ENCODE measurements around the gene SMCHD1. TPM values are rescaled to one million over a fixed set of nuclear protein-coding genes. Genes with fewer than 3 reads are reported as not detected.
"Not testable (repeated sequence)": the region's sequence is repeated elsewhere in the genome, so short reads cannot be mapped to it uniquely, and the experiment has no call there.

Gene SMCHD1
- total RNA-seq, 1 donor from 2014 or later: 34.4 TPM

DNA sequence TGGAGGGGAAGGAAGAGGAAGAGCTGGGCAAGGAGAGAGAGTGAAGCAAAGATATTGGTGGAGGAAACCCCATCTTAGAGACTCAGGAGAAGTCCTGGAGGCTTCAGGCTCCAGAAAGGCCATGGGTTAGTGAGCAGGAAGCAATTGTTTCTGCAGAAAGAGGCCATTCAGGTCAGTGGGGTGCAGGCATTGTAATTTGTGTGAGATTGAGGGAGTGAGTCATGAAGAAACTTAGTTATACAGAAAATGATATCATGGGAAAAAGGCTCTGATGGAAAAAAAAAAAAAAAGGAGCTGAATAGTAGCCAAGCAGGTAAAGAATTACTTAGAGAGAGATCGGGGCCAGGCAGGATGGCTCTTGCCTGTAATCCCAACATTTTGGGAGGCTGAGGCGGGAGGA is 195.3 kb downstream of the SMCHD1 start:
- H3K27ac Mint-ChIP-seq (ENCODE audit: unreplicated experiment): no peak overlapping the region
- peaks cover 12% of the 10 kb centered on the region for H3K4me1 Mint-ChIP-seq (ENCODE audit: low read depth, unreplicated experiment)
- peaks cover 4% of the 10 kb centered on the region for H3K9me3 Mint-ChIP-seq (ENCODE audit: unreplicated experiment)
- peaks cover 17% of the 10 kb centered on the region for H3K27me3 Mint-ChIP-seq (ENCODE audit: unreplicated experiment)
- no peak for DNase-seq
- H3K4me3 Mint-ChIP-seq (ENCODE audit: unreplicated experiment): no peak overlapping the region
- no peaks in the 10 kb centered on the region for H3K36me3 Mint-ChIP-seq (ENCODE audit: unreplicated experiment)
- TF ChIP-seq, protein P1, sequence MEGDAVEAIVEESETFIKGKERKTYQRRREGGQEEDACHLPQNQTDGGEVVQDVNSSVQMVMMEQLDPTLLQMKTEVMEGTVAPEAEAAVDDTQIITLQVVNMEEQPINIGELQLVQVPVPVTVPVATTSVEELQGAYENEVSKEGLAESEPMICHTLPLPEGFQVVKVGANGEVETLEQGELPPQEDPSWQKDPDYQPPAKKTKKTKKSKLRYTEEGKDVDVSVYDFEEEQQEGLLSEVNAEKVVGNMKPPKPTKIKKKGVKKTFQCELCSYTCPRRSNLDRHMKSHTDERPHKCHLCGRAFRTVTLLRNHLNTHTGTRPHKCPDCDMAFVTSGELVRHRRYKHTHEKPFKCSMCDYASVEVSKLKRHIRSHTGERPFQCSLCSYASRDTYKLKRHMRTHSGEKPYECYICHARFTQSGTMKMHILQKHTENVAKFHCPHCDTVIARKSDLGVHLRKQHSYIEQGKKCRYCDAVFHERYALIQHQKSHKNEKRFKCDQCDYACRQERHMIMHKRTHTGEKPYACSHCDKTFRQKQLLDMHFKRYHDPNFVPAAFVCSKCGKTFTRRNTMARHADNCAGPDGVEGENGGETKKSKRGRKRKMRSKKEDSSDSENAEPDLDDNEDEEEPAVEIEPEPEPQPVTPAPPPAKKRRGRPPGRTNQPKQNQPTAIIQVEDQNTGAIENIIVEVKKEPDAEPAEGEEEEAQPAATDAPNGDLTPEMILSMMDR (IDR thresholded peaks at IDR 0.05; ENCODE audit: partially characterized antibody, unreplicated experiment): no peak

DNA sequence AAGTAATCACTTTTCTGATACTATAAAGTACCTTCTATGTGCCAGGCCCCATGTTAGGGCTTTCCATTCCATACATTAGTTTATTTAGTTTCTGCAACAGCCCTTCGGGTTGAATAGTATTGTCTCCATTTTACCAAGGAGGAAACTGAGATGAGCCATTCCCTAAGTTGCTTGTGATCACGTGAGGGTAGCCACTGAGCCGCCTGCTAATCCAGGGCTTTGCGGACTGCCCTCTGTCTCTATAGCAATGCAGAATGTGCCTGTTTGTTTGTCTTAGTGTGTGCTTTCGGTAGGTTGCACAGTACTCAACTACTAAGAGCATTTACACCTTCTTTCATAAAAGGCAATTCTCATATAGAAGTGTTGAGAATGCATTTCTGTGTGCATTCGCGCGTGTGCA is 196.2 kb downstream of the SMCHD1 start:
- H3K27ac Mint-ChIP-seq (ENCODE audit: unreplicated experiment): no peak overlapping the region
- H3K36me3 Mint-ChIP-seq (ENCODE audit: unreplicated experiment): no peaks in the 10 kb centered on the region
- peaks cover 11% of the 10 kb centered on the region for H3K27me3 Mint-ChIP-seq (ENCODE audit: unreplicated experiment)
- no peak for DNase-seq
- peaks cover 8% of the 10 kb centered on the region for H3K4me1 Mint-ChIP-seq (ENCODE audit: low read depth, unreplicated experiment)
- TF ChIP-seq, protein P1 (IDR thresholded peaks at IDR 0.05; ENCODE audit: partially characterized antibody, unreplicated experiment): no peak
- no peak overlapping the region for H3K4me3 Mint-ChIP-seq (ENCODE audit: unreplicated experiment)
- peaks cover 3% of the 10 kb centered on the region for H3K9me3 Mint-ChIP-seq (ENCODE audit: unreplicated experiment)

DNA sequence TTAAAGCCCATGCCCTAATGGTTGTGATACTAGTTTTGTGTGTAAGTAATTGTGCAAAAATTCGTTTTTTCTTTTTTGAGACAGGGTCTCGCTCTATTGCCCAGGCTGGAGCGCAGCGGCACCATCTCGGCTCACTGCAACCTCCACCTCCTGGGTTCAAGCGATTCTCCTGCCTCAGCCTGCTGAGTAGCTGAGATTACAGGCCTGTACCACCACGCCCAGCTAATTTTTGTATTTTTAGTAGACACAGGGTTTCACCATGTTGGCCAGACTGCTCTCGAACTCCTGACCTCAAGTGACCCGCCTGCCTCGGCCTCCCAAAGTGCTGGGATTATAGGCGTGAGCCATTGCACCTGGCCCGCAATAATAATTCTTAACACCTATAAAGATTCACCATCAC is 196.9 kb downstream of the SMCHD1 start:
- DNase-seq; H3K27ac Mint-ChIP-seq (ENCODE audit: unreplicated experiment); H3K9me3 Mint-ChIP-seq (ENCODE audit: unreplicated experiment); H3K4me1 Mint-ChIP-seq (ENCODE audit: low read depth, unreplicated experiment); H3K36me3 Mint-ChIP-seq (ENCODE audit: unreplicated experiment); H3K4me3 Mint-ChIP-seq (ENCODE audit: unreplicated experiment): not testable (repeated sequence)
- H3K27me3 Mint-ChIP-seq (ENCODE audit: unreplicated experiment): peaks cover 11% of the 10 kb centered on the region

DNA sequence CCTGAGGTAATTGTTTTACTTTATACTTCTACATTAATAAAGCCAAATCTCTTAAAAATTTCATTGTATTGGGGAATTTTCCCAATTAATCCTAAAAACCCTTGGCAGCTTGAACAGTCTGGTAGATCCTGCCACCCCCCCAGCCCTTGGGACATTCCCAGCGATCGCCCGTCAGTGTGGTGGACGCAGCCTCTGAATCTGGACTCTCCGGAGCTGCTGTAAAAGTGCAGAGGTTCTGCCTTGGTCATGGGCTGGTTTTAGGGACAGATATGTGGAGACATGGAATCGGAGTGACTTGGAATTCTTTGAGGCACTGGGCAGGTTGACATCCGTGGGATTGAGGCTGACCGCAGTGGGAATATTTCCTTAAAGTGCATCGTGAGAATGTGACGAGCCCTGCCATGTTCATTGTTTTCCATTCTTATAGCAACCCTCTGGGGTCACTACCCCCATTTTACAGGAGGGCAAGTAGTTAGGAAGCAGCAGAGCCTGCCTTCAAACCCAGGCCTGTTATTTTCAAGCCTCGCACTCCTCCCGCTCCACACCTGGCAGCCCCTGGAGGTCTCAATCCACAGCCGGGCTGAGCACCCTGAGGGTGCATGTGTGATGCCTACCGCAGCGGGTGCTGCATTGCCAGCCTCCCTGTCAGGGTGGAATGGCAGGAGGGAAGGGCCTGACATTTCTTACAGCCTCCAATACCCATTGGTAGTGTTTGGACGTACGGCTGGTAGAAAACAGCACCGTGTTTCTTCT is 197.8 kb downstream of the SMCHD1 start:
- Mint-ChIP-seq H3K4me3 (ENCODE audit: unreplicated experiment) (no peak overlapping the region), H3K36me3 (ENCODE audit: unreplicated experiment) (no peaks in the 10 kb centered on the region), H3K4me1 (ENCODE audit: low read depth, unreplicated experiment) (peaks cover 4% of the 10 kb centered on the region), H3K27ac (ENCODE audit: unreplicated experiment) (no peak overlapping the region), H3K27me3 (ENCODE audit: unreplicated experiment) (peaks cover 5% of the 10 kb centered on the region), H3K9me3 (ENCODE audit: unreplicated experiment) (peaks cover 1% of the 10 kb centered on the region)
- TF ChIP-seq, protein P1 (IDR thresholded peaks at IDR 0.05; ENCODE audit: partially characterized antibody, unreplicated experiment): no peak
- no peak for DNase-seq

DNA sequence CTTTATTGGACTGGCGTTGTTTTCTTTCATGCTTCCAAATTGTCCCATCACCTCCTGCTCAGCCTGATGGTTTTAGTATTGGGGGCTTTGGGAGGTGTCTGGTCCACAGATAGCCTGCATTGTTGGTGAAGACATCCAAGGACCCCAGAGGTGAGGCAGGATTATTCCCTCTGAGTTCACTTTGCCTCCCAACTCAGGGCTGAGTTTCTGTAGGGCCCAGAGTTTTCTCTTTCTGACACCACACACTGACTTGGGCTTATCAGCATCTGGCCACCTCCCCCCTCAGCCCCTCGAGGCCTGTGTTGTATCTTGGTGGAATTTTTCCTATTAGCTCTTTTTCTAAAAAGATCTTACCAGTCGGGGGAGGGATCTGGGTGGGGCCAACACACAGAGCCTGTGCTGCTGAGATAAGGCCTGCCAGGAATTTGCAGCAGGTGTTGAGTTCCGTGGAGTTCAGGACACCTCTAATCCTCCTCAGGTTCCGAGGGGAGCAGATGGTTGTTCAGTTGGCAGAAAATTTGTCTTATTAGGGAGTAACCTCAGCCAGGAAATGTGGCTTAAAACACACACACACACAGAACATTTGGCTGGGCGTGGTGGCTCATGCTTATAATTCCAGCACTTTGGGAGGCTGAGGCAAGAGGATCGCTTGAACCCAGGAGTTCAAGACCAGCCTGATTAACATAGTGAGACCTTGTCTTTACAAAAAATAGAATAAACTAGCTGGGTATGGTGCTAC is 198.6 kb downstream of the SMCHD1 start:
- DNase-seq: no peak
- H3K9me3 Mint-ChIP-seq (ENCODE audit: unreplicated experiment): peaks cover 1% of the 10 kb centered on the region
- no peaks in the 10 kb centered on the region for H3K36me3 Mint-ChIP-seq (ENCODE audit: unreplicated experiment)
- H3K4me1 Mint-ChIP-seq (ENCODE audit: low read depth, unreplicated experiment): peaks cover 4% of the 10 kb centered on the region
- H3K27me3 Mint-ChIP-seq (ENCODE audit: unreplicated experiment): peaks cover 3% of the 10 kb centered on the region
- TF ChIP-seq, protein P1 (IDR thresholded peaks at IDR 0.05; ENCODE audit: partially characterized antibody, unreplicated experiment): no peak
- H3K27ac Mint-ChIP-seq (ENCODE audit: unreplicated experiment): no peak overlapping the region
- no peak overlapping the region for H3K4me3 Mint-ChIP-seq (ENCODE audit: unreplicated experiment)

Other genes starting within 250 kb of the SMCHD1 start
- 15.4 TPM for gene METTL4, start 84.2 kb upstream of the SMCHD1 start, total RNA-seq (ENCODE audit: unreplicated experiment)
- gene NDC80, start 84.2 kb upstream of the SMCHD1 start, total RNA-seq (ENCODE audit: unreplicated experiment): 7.7 TPM
- gene EMILIN2, start 191.3 kb downstream of the SMCHD1 start, total RNA-seq (ENCODE audit: unreplicated experiment): 4.1 TPM